ENCODE results near the gene C1orf167.

Gene C1orf167

GRCh38 chr1:11796036-11796828 lies 34.2 kb downstream of the C1orf167 start:
- H3K27me3 ChIP-seq (ENCODE audit: control insufficient read depth, low read length) = no peaks in the 10 kb centered on the region
- H3K4me1 ChIP-seq (ENCODE audit: control insufficient read depth, low read length) = peaks cover 3% of the 10 kb centered on the region
- H4K20me1 ChIP-seq (ENCODE audit: control insufficient read depth, insufficient read depth, low read depth, low read length) = no peaks in the 10 kb centered on the region
- H3F3A ChIP-seq (ENCODE audit: control insufficient read depth, insufficient read depth) = no peaks in the 10 kb centered on the region
- TF ChIP-seq EZH2phosphoT487 (IDR thresholded peaks at IDR 0.05; ENCODE audit: borderline replicate concordance, low read length) (no peak), CTCF (IDR thresholded peaks at IDR 0.05; ENCODE audit: low read depth, low read length, poor library complexity, severe bottlenecking) (no peak)
- H3K27ac ChIP-seq (ENCODE audit: low read depth, low read length) = no peak overlapping the region
- no peaks in the 10 kb centered on the region for H3K9me2 ChIP-seq (replicated peaks; ENCODE audit: control insufficient read depth, low read length)
- H3K9me3 ChIP-seq (ENCODE audit: control insufficient read depth, insufficient read depth, low read length) = no peaks in the 10 kb centered on the region
- H3K36me3 ChIP-seq (ENCODE audit: control insufficient read depth, low read length) = peaks cover 65% of the 10 kb centered on the region
- H3K4me2 ChIP-seq (ENCODE audit: low read length) = no peak overlapping the region
- H3K79me2 ChIP-seq (ENCODE audit: control insufficient read depth, low read length) = no peaks in the 10 kb centered on the region
- H3K4me3 ChIP-seq (ENCODE audit: low read length) = no peak overlapping the region

- Histone ChIP-seq H4K20me1 (ENCODE audit: control insufficient read depth, insufficient read depth, low read depth, low read length) (peaks cover under 1% of the 10 kb centered on the region; the same call in 1 of the 2 replicates), H3K4me3 (ENCODE audit: low read length) (no peak overlapping the region), H3K9me2 (replicated peaks; ENCODE audit: control insufficient read depth, low read length) (no peaks in the 10 kb centered on the region), H3K79me2 (ENCODE audit: control insufficient read depth, low read length) (peaks cover 8% of the 10 kb centered on the region), H3F3A (ENCODE audit: control insufficient read depth, insufficient read depth) (no peaks in the 10 kb centered on the region), H3K27ac (ENCODE audit: low read depth, low read length) (no peak overlapping the region), H3K4me1 (ENCODE audit: control insufficient read depth, low read length) (peaks cover 8% of the 10 kb centered on the region), H3K27me3 (ENCODE audit: control insufficient read depth, low read length) (no peaks in the 10 kb centered on the region), H3K9me3 (ENCODE audit: control insufficient read depth, insufficient read depth, low read length) (no peaks in the 10 kb centered on the region), H3K4me2 (ENCODE audit: low read length) (no peak overlapping the region), H3K36me3 (ENCODE audit: control insufficient read depth, low read length) (peaks cover 71% of the 10 kb centered on the region)
- TF ChIP-seq EZH2phosphoT487 (IDR thresholded peaks at IDR 0.05; ENCODE audit: borderline replicate concordance, low read length) (no peak), CTCF (IDR thresholded peaks at IDR 0.05; ENCODE audit: low read depth, low read length, poor library complexity, severe bottlenecking) (no peak)
These were observed 35.7 kb downstream of the C1orf167 start for GRCh38 chr1:11797525-11798216.

GRCh38 chr1:11799099-11799498 lies 37.1 kb downstream of the C1orf167 start:
- no peaks in the 10 kb centered on the region for H3K9me2 ChIP-seq (replicated peaks; ENCODE audit: control insufficient read depth, low read length)
- no peaks in the 10 kb centered on the region; the same call in 1 of the 2 replicates for H3F3A ChIP-seq (ENCODE audit: control insufficient read depth, insufficient read depth)
- H4K20me1 ChIP-seq (ENCODE audit: control insufficient read depth, insufficient read depth, low read depth, low read length) = peaks cover 7% of the 10 kb centered on the region; the same call in 1 of the 2 replicates
- peaks cover 21% of the 10 kb centered on the region for H3K79me2 ChIP-seq (ENCODE audit: control insufficient read depth, low read length)
- H3K27ac ChIP-seq (ENCODE audit: low read depth, low read length) = no peak overlapping the region
- TF ChIP-seq EZH2phosphoT487 (IDR thresholded peaks at IDR 0.05; ENCODE audit: borderline replicate concordance, low read length) (no peak), CTCF (IDR thresholded peaks at IDR 0.05; ENCODE audit: low read depth, low read length, poor library complexity, severe bottlenecking) (no peak)
- no peak overlapping the region for H3K4me3 ChIP-seq (ENCODE audit: low read length)
- no peak overlapping the region for H3K4me2 ChIP-seq (ENCODE audit: low read length)
- peaks cover 22% of the 10 kb centered on the region for H3K4me1 ChIP-seq (ENCODE audit: control insufficient read depth, low read length)
- peaks cover 71% of the 10 kb centered on the region for H3K36me3 ChIP-seq (ENCODE audit: control insufficient read depth, low read length)
- no peaks in the 10 kb centered on the region for H3K27me3 ChIP-seq (ENCODE audit: control insufficient read depth, low read length)
- H3K9me3 ChIP-seq (ENCODE audit: control insufficient read depth, insufficient read depth, low read length) = no peaks in the 10 kb centered on the region

Measured in DOHH2 (cell line).